ENCODE data around the gene BRD9.
A peak's percentile ranks its signal among the peaks of the same experiment; 100 is the strongest.
"Not testable (repeated sequence)": the region's sequence is repeated elsewhere in the genome, so short reads cannot be mapped to it uniquely, and the experiment has no call there.

The BRD9 gene

DNA sequence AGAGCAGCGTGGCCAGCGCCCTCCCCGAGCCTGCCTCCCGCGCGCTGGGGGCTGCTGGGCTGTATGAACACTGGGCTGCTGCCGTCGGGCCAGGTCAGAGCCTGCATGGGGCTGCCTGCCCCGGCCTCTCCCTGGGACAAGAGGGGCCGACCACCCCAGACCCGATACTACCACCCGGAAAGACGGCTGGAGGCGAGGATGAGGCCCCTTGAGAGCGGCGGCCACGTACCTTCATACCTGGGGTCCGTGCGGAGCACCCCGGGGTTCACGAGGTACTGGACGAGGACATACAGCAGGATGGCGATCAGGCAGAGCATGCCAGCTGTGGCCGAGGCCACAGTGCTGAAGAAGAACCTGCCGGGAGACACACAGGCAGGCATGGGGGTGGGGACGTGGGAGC lies 49.2 kb downstream of the BRD9 start:
- DNase-seq = not testable (repeated sequence)

DNA sequence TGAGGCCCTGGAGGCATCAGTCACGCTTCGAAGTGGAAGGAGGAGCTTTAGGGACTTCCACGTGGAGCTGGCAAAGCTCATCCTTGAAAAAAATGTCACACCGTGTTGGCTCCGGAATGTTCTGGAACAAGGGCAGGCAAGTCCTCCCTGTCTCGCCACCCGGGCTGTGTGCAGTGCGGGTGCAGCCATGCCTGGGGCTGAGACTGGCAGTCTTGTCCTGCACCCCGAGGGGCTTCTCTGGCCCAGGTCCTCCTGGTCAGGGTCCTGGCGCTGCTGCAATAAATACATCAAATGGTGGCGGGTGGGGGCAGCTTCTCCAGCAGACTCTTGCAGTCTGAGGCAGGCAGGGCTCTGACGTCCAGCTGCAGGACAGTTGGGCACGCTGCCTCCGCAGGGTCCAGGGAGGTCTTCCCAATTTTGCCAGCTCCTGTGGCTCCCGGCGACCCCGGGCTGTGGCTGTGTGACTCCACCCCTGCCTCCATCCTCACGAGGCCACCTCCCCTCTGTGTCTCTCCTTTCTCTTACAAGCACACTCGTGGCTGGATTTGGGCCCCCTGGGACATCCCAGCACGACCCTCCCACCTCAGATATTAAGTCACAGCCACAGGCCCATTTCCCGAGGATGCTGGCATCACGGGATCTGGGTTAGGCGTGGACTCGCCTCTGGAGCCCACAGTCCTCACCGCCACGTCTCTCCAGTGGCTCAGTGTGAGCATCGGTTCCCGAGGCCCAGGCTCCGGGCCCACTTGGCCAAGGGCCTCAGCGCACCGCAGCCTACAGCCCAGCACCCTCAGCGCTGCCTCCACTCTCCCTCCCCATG lies 50.0 kb downstream of the BRD9 start:
- not testable (repeated sequence) for DNase-seq

DNA sequence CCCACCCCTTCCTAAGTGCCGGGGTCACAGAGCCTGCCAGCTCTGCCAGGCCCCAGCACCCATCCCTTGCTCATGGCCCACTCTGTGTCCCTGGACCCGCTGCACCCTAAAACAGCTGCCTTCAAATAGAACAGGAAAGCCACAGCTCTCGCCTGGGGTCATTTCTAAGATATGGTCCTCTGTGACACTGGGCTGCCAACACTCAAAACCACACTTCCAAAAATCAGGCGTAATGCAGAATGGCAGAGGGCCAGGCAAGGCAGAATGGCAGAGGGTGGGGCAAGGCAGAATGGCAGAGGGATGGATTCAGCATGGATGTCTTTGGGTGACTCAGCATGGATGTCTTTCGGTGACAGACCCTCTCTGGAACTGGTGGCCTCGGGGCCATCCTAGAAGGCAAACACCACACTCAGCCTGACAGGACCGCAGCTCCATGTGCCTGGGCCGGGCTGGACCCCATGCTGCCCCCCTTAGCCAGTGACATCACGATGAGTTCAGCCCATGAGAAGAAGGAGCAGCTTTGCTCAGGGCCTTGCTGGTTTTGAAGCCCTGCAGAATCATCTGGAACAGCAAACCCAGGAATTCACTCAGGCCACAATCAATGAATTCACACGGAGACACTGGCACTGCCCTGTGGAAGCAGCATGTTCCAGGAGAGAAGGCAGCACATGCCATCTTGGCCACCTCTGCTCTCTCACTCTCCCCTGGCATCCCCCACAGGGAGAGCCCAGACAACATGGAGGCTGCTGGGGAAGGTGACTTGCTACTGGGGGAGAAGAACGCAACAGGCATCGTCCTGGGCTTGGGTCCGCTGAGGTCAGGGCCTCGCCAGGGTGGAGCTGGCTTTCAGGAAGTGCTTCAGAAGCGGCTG lies 50.8 kb downstream of the BRD9 start:
- not testable (repeated sequence) for DNase-seq

DNA sequence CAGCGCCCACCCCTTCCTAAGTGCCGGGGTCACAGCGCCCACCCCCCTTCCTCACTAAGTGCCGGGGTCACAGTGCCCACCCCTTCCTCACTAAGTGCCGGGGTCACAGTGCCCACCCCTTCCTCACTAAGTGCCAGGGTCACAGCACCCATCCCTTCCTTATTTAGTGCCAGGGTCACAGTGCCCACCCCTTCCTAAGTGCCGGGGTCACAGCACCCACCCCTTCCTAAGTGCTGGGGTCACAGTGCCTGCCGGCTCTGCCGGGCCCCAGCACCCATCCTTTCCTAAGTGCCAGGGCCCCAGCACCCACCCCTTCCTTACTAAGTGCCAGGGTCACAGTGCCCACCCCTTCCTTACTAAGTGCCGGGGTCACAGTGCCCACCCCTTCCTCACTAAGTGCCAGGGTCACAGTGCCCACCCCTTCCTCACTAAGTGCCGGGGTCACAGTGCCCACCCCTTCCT lies 51.6 kb downstream of the BRD9 start:
- not testable (repeated sequence) for DNase-seq

DNA sequence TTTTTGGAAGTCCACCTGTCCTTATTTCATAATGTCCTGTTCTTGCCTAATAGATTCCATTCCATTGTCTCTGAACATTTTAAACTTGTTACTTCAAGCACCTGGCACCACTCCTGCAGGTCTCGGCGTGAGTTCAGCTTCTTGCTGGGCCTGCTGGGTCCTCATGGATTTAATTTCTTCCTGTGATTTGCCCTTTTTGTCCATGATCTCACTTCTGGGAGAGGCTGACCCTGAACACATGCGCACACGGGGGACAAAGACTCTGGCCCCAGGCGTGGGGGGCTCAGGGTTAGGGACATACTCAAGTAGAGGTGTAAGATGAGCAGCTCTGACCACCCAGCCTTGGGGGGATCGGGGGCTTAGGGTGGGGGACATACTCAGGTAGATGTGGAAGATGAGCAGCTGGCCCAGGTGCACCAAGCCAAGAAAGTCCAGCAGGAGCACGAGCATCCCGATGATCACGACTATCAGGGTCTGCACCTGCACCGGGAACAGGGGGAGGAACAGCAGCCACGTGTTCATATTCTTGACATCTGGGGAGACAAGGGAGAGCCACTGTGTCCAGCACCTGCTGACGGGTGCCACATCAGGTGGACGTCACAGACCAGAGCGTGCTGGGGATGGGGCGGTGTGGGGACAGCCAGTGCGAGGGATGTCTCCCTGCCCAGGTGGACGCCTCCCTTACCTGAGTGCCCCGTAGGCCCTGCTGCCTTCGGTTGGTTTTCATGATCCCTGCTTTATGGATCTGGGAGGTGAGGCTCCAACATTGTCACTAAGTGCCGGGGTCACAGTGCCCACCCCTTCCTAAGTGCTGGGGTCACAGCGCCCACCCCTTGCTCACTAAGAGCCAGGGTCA lies 52.3 kb downstream of the BRD9 start:
- DNase-seq = not testable (repeated sequence)

DNA sequence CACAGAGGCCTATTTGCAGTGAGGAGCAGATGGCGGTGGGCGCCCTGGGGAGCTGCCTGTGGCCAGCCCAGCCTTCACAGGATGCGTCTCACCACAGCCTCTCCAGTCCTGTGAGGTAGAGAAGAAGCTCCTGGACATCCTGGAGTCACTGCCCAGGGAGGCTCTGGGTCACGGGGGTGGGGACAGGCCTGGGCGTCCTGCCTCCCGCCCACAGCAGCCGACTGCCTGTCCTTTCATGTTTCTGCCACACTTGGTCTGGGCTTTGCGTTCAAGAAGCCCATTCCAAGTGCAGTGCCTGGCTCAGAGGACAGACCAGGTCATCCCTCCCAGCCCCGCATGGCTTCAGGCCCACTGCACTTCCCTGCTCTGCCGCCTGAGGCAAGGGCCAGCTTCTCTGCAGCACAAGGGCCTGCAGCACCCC lies 54.2 kb downstream of the BRD9 start:
- not testable (repeated sequence) for DNase-seq

DNA sequence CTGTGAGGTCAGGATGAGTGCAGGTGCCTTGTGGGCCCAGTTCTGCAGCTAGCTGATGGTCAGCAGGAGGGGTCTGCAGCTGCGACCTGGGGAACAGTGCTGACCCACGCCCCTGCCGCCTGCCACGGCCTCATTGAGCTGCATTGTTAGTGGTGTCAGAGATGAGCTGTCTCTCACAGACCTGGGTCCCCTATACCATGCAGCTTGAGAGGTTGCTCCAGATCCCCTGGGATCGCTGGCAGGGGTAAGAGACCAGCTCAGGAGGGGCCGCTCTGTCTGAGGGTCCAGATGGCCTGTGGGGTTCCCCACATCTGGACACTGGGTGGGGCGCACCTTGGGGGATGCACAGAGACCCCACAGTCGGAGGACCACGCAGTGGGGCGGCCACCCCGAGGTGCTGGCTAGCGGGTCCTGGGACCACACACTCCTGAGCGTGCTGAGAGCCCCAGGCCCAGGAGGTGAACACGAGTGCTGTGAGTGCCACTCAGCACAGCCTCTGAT lies 54.9 kb downstream of the BRD9 start:
- DNase-seq = not testable (repeated sequence)

DNA sequence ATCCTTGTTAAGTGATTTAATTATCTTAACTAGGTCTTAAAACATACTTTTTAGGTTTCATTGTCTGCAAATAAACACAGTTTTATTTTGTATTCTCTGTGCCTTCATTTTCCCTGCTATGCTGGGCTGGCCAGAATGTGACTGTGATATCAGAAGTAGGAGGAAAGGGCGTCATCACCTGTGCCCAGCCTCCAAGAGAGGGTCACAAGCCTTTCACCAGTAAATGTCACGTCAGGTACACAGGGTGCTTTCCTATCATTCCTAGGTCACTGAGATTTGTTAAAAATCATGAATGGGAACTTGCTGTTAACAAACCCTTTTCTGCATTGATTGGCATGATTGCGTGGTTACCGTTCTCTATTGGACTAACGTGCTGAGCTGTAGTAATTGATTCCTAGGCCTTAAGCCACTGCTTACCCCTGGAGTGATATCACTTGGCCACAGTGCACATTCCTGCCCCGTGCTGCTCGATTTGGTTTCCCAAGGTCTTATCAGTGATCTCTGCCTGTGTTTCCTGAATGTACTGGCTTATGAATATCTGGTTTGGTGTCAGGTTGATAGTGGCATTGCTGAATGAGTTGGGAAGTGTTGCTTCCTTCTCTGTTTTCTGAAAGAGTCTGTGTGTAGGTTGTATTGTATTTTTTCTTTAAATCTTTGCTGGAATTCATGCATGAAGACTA lies 56.5 kb downstream of the BRD9 start:
- peak; percentile 28 for DNase-seq

DNA sequence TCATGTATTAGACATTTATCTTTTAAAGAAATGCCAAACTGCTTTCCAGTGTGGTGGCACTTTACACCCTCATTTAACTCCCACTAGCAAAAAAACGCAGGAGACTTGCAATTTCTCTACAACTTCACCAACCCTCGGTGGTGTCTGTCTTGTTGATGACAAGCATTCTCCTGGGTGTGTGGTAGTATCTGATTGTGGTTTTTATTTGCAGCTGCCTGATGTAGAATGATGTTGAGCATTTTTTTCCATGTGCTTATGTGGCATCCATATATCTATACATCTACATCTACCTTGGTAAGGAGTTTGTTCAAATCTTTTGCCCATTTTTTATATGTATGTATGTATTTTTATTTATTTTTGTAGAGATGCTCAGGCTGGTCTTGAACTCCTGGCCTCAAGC lies 58.6 kb downstream of the BRD9 start:
- DNase-seq = not testable (repeated sequence)

DNA sequence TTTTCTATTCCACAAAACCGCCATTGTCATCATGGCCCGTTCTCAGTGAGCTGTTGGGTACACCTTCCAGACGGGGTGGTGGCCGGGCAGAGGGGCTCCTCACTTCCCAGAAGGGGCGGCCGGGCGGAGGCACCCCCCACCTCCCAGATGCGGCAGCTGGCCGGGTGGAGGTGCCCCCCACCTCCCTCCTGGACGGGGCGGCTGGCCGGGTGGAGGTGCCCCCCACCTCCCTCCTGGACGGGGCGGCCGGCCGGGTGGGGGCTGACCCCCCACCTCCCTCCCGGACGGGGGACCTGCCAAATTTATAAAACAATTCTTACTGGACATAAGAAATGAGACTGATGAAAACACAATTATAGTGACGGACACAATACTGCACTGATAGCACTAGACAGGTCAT lies 64.4 kb downstream of the BRD9 start:
- DNase-seq = not testable (repeated sequence)

DNA sequence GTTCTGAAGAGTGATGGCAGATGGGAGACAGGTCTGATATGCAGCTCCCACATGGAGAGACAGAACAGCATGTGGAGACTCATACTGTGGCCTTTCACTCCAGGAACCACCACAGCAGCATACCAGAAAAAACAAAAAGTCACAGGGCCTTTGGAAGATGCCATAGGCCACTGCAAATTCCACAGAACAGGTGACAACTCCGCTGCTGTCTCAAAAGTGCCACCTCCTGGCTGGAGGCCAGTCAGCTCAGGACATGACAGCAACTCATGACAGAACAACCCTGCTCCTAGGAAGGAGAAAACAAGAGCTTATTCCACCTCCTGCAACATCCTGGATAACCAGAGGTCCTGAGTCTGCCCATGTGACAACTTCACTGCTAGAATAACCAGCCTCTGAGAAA lies 67.1 kb downstream of the BRD9 start:
- not testable (repeated sequence) for DNase-seq

DNA sequence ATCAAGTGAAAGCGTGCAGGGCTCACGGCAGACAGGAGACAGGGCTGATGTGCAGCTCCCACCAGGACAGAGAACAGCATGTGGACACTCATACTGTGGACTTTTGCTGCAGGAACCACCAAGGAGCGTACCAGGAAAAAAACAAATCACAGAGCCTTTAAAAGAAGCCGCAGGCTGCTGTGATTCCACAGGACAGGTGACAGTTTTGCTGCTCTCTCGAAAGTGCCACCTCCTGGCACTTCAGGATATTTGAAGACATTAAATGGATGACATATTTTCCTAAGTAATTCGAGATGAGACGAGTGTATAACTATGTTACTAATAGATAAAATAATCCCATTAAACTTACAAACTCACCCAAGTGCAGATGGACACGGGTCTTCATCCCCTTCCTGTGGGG lies 71.1 kb downstream of the BRD9 start:
- DNase-seq = no peak

DNA sequence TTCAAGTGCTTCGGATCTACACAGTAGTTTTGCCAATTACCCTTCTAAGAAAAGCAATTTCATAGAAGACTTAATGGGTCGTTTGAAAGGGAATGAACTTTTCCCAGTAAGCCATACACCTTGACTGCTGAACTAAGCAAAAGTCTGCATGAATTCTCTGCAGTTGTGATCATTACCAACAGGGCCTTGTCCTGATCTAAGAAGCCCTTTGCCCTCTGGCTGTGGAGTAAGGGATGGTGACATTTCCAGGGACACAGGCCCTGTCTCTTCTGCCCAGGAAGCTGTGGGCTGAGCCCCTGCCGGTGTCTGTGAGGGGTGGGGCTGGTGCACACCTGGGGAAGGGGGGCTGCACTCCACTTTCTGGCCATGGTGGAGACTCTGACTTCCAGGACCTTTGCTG lies 72.4 kb downstream of the BRD9 start:
- no peak for DNase-seq

DNA sequence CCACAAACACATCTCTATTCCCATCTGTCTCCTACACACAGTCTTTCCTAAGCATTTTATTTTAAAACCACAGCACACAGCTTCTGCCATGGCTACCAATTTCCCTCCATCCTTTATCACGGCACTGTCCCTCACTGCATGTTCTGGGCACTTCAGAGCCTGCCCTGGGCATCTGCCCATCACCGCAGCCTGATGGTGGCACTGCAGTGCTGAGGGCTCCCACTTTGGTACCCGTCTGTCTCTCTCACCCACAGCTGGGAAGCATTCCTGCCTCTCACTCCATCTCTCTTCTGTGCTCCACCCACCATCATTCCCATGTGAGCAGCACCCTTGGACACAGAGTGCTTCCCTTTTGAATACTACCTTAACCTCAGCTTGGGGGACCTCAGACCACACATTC lies 73.5 kb downstream of the BRD9 start:
- no peak for DNase-seq

DNA sequence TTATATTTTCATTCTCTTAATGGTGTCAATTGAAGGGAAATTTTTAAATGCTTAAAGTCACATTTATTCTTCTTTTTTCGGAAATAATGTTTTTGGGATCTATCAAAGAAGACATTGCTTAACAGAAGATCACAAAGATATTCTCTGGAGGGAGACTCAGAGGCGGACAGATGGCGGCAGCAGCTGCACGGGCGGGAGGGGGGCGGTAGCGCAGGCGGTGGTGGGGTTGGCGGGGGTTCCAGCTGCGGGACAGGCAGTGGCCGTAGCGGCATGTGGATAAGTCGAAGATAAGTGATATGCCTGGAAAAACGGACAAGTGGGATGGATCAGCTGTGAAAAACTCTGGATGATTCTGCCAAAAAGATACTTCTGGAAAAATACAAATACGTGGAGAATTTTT lies 76.4 kb downstream of the BRD9 start:
- DNase-seq = no peak

DNA sequence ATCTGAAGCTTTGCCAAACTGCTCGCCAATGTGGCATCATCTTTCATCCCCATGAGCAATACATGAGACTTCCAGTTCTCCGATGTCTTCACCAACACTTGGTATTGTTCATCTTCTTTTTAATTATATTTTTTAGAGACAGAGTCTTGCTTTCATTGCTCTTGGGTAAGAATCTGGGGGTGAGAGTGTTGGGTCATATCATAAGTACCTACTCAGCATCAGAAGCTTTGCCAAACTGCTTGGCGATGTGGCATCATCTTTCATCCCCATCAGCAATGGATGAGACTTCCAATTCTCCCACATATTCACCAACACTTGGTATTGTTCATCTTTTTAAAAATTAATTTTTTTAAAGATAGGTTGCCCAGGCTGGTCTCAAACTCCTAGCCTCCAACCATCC lies 77.2 kb downstream of the BRD9 start:
- DNase-seq = no peak
